Ishikawa (cell line): ENCODE measurements around the gene DSCAML1.

Source experiments
- CEBPB ChIP-seq: IDR thresholded peaks from 2 replicates; pipeline ENCODE4 v1.6.1; 2012
- CREB1 ChIP-seq: IDR thresholded peaks from 2 replicates; pipeline ENCODE4 v1.6.1; 2012; ENCODE audit warnings: low read depth
- EGR1 ChIP-seq: IDR thresholded peaks from 2 replicates; pipeline ENCODE4 v1.6.1; 2012
- EP300 ChIP-seq: IDR thresholded peaks from 2 replicates; pipeline ENCODE4 v1.6.1; 2012; ENCODE audit warnings: borderline replicate concordance
- FOXM1 ChIP-seq: IDR thresholded peaks from 2 replicates; pipeline ENCODE4 v1.6.1; 2012; ENCODE audit warnings: low read depth, borderline replicate concordance
- NFIC ChIP-seq: IDR thresholded peaks from 2 replicates; pipeline ENCODE4 v1.6.1; 2012
- RAD21 ChIP-seq: IDR thresholded peaks from 2 replicates; pipeline ENCODE4 v1.6.1; 2012; ENCODE audit warnings: low read depth
- TAF1 ChIP-seq: IDR thresholded peaks from 2 replicates; pipeline ENCODE4 v1.6.1; 2012; ENCODE audit warnings: low read depth, mild to moderate bottlenecking
- TCF12 ChIP-seq: IDR thresholded peaks from 2 replicates; pipeline ENCODE4 v1.6.1; 2012; ENCODE audit warnings: low read depth
- TEAD4 ChIP-seq: IDR thresholded peaks from 2 replicates; pipeline ENCODE4 v1.6.1; 2012
- USF1 ChIP-seq: IDR thresholded peaks from 2 replicates; pipeline ENCODE4 v1.6.1; 2012
- YY1 ChIP-seq: IDR thresholded peaks from 2 replicates; pipeline ENCODE4 v1.6.1; 2012; ENCODE audit warnings: low read depth
- ZBTB7A ChIP-seq: IDR thresholded peaks from 2 replicates; pipeline ENCODE4 v1.6.1; 2012; ENCODE audit warnings: low read depth
- TF ChIP-seq, protein P1 (sequence below): IDR thresholded peaks from 2 replicates; pipeline ENCODE4 v1.6.1; 2012; ENCODE audit warnings: low read depth, mild to moderate bottlenecking
- TF ChIP-seq, protein P2 (sequence below): IDR thresholded peaks from 2 replicates; pipeline ENCODE4 v1.6.1; 2012

The DSCAML1 gene

GRCh38 chr11:117790279-117790678, 6.7 kb downstream of the DSCAML1 start:
- TF ChIP-seq, protein P1, sequence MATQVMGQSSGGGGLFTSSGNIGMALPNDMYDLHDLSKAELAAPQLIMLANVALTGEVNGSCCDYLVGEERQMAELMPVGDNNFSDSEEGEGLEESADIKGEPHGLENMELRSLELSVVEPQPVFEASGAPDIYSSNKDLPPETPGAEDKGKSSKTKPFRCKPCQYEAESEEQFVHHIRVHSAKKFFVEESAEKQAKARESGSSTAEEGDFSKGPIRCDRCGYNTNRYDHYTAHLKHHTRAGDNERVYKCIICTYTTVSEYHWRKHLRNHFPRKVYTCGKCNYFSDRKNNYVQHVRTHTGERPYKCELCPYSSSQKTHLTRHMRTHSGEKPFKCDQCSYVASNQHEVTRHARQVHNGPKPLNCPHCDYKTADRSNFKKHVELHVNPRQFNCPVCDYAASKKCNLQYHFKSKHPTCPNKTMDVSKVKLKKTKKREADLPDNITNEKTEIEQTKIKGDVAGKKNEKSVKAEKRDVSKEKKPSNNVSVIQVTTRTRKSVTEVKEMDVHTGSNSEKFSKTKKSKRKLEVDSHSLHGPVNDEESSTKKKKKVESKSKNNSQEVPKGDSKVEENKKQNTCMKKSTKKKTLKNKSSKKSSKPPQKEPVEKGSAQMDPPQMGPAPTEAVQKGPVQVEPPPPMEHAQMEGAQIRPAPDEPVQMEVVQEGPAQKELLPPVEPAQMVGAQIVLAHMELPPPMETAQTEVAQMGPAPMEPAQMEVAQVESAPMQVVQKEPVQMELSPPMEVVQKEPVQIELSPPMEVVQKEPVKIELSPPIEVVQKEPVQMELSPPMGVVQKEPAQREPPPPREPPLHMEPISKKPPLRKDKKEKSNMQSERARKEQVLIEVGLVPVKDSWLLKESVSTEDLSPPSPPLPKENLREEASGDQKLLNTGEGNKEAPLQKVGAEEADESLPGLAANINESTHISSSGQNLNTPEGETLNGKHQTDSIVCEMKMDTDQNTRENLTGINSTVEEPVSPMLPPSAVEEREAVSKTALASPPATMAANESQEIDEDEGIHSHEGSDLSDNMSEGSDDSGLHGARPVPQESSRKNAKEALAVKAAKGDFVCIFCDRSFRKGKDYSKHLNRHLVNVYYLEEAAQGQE, result no peak
- TF ChIP-seq EGR1 (no peak), ZBTB7A (no peak), RAD21 (no peak), NFIC (no peak), TCF12 (no peak), CEBPB (no peak), TEAD4 (no peak), USF1 (no peak), TAF1 (no peak), CREB1 (no peak), YY1 (no peak), EP300 (no peak), FOXM1 (no peak)
- TF ChIP-seq, protein P2, sequence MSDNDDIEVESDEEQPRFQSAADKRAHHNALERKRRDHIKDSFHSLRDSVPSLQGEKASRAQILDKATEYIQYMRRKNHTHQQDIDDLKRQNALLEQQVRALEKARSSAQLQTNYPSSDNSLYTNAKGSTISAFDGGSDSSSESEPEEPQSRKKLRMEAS, result no peak

DNA sequence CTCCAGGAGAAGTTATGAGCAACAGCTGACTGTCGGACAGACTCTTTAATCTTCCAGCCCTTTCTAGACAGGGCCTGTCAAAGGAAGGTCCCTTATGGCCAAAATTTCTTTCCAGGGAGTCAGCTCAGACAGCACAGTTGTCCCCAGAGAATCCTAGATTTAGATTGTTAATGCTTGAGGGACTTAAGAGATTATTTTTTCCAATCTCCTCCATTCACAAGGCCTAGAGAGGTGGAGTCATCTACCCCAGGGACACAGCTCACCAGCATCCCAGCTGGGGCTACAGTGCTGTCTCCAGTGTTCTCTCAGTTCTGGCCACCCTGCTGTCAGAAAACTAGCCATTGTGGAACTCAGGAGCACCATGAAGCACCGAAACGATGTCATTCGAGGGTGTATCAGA, 7.8 kb downstream of the DSCAML1 start:
- TF ChIP-seq RAD21, result no peak
- TF ChIP-seq CEBPB, result no peak
- TF ChIP-seq, protein P1, result no peak
- TF ChIP-seq ZBTB7A, result no peak
- no peak for TF ChIP-seq FOXM1
- TF ChIP-seq TEAD4, result no peak
- TF ChIP-seq USF1, result no peak
- TF ChIP-seq, protein P2, result no peak
- TF ChIP-seq YY1, result no peak
- no peak for TF ChIP-seq TAF1
- TF ChIP-seq EGR1, result no peak
- no peak for TF ChIP-seq TCF12
- no peak for TF ChIP-seq CREB1
- no peak for TF ChIP-seq NFIC
- TF ChIP-seq EP300, result no peak

DNA sequence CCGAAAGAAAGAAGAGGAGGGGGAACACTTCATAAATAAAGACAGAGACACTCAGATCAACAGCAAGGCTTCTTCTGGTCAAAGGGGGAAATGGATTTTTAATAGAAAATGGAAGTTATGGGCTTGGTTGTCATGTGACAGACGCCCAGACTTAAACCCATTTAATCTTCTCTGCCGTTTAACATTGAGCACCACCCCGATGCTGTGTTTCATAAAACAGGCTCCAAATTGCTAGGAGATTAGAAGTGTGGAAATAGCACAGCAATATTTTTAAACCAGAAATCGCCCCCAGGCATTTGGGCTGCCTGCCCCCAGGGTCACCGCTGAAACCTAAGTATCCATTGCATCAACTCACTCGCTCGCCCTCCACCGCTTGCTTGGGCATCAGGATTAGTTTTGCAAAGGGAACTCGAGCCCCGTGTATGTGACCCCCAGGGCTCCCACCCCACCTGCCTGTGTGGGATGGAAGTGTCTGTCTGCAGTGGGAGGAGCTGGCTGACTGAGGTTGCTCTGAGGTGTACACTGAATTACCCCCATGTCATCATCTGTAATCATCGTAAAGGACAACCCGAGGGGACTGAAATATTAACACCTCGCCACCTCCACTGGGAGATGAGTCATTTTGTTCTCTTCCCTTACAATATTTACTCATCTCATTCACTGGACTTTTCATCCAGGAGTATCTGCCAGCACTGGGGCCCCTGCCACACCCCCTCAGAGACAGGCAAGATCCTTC, 10.7 kb downstream of the DSCAML1 start:
- no peak for TF ChIP-seq FOXM1
- TF ChIP-seq YY1, result no peak
- no peak for TF ChIP-seq TCF12
- no peak for TF ChIP-seq EP300
- no peak for TF ChIP-seq ZBTB7A
- TF ChIP-seq CEBPB, result no peak
- no peak for TF ChIP-seq CREB1
- TF ChIP-seq, protein P2, result no peak
- TF ChIP-seq TAF1, result no peak
- TF ChIP-seq NFIC, result no peak
- no peak for TF ChIP-seq RAD21
- TF ChIP-seq EGR1, result no peak
- TF ChIP-seq, protein P1, result no peak
- TF ChIP-seq USF1, result no peak
- no peak for TF ChIP-seq TEAD4
